NT2/D1 (cell line): Measurements from ENCODE around the gene OR2H1.

ENCODE experiments used
- SUZ12 ChIP-seq: IDR thresholded peaks from 2 replicates; pipeline ENCODE4 v1.6.1; 2011; ENCODE audit not compliant: insufficient read length, insufficient read depth; ENCODE audit errors: extremely low read depth
- YY1 ChIP-seq: IDR thresholded peaks from 2 replicates; pipeline ENCODE4 v1.6.1; 2011; ENCODE audit not compliant: insufficient read length, insufficient read depth
- ZNF274 ChIP-seq: IDR thresholded peaks from 2 replicates; pipeline ENCODE4 v1.6.1; 2011; ENCODE audit warnings: mild to moderate bottlenecking, low read depth, low read length

- TF ChIP-seq YY1: no peak
- no peak for TF ChIP-seq SUZ12
- no peak for TF ChIP-seq ZNF274
Observed at GRCh38 chr6:29425075-29425474, 31.9 kb upstream of the OR2H1 start.
